NOMO-1 treated with DMSO at 0.1 percent for 48 hours (cell line): ENCODE data around the gene PCED1A.

Experiments used
- DNase-seq: peaks from one replicate; lab custom pipeline; 2025; ENCODE audit not compliant: unreplicated experiment; lab: John Stamatoyannopoulos, UW

Gene PCED1A, protein sequence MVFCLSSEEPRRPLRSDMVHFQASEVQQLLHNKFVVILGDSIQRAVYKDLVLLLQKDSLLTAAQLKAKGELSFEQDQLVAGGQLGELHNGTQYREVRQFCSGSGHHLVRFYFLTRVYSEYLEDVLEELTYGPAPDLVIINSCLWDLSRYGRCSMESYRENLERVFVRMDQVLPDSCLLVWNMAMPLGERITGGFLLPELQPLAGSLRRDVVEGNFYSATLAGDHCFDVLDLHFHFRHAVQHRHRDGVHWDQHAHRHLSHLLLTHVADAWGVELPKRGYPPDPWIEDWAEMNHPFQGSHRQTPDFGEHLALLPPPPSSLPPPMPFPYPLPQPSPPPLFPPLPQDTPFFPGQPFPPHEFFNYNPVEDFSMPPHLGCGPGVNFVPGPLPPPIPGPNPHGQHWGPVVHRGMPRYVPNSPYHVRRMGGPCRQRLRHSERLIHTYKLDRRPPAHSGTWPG

DNA sequence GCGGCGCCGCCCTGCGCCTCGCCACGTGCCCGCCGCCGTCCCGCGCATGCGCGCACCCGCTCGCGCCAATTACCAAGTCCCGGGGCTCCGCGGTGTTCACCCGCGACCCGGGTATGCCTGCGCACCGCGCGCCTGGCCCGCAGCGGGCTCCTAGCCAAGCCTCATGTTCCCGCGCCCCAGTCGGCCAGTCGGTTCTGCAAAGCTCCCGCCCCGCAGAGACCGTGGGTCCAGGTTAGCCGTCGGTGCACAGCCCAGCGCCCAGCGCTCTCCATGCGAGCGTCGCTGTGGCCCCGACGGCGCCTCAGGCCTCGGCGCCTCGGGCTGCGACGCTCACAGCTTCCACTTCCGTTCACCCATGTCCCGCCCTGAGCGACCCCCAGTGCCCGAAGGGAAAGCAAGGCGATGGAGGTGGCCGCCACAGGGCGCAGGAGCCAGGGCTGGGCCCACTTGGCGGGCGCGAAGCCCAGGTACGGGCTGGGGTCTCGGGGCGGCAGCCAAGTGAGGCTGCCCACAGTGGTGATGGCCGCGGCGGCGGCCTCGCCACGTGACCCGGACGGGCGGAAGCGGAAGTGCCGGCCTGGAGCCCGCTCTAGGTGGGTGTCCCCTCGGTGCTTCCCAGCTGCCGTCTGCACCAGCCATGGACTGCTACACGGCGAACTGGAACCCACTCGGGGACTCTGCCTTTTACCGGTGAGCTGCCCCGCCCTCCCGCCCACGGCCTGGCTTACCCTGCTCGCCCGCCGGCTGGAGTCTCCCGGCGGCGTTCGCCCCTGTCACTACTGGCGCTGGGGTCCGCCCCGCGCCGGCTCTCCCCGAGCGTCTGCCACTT lies at the start of gene PCED1A, which contains the start of gene VPS16:
PCED1A (minus strand) TSS at position 518 of the 829 bp plus-strand sequence. CDS start 743 bp downstream, outside the sequence.
VPS16 (plus strand) TSS at position 608 of the 829 bp plus-strand sequence; CDS start at position 638, 30 bp downstream.
- DNase-seq = peak; percentile 79

DNA sequence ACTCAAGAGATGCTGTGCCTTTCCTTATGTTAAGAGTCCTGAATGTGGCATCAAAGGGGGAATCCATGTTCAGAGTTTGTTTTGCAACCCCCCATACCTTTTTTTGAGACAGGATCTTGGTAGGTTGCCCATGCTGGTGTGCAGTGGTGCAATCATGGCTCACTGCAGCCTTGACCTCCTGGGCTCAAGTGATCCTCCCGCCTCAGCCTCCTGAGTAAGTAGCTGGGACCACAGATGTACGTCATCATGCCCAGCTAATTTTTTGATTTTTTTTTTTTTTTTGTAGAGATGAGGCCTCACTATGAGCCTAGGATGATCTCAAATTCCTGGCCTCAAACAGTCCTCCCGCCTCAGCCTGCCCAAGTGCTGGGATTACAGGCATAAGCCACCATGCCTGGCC lies 49.3 kb upstream of the PCED1A start:
- no peak for DNase-seq

DNA sequence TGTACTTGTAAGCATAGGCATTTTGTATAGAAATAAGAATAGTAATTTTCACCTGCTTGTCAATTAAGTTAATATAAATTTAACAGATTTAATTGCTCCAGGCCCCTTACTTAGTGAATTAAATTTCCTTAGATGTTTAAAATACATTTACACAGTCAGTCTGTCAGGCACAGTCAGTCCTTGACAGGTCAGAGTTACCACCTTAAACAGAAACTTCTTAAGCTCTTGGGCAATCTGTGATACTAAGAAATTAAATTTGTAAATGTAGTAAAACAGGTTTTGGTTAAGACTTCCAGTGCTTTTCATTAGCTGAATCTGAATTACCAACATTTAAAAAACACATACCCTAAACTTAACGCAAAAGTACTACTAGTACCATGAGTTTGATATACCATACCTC lies 48.8 kb upstream of the PCED1A start:
- no peak for DNase-seq

DNA sequence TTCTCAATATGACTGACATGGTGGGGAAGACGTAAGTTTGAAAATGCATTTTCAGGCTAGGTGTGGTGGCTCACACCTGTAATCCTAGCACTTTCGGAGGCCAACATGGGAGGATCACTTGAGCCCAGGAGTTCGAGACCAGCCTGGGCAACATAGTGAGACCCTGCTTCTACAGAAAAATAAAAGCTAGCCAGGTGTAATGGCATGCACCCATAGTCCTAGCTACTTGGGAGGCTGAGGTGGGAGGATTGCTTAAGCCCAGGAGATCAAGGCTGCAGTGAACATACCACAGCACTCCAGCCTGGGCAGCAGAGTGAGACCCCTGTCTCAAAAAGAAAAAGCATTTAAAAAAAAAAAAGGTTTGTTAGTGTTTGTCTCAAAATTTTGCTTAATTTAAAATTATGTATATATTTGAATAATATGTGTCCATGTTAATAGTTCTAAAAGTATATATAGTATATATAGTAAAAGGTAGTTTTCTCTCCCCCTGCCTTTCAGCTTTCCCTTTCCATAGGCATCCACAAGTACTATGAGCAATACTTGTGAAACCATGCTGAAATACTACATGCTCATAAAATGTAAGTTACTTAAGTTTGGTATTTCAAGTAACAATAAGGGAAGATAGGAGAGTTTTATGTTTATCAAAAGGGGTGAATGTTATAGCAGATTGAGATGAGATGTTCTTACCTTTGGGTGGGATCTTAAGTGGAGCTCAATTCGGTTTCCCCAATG lies 47.9 kb upstream of the PCED1A start:
- no peak for DNase-seq

DNA sequence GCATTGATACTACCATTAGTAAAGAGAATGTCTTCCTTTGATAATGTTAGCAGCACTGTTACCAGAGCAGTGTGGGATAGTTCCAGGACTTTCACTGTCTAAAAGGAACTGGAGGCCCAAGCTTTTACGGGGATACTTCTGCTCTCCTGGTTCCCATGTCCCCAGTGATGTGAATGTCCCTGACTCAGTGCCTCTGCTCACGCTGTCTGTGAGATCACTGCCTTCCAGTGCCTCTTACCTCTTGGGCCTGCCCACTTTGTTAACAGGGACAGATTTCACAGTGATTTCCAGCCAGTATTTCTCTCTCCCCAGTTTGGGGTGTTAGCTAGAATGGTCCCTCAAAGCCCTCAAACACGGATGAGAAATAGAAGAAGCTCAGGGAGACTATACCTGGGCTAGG lies 47.3 kb upstream of the PCED1A start:
- DNase-seq = no peak

DNA sequence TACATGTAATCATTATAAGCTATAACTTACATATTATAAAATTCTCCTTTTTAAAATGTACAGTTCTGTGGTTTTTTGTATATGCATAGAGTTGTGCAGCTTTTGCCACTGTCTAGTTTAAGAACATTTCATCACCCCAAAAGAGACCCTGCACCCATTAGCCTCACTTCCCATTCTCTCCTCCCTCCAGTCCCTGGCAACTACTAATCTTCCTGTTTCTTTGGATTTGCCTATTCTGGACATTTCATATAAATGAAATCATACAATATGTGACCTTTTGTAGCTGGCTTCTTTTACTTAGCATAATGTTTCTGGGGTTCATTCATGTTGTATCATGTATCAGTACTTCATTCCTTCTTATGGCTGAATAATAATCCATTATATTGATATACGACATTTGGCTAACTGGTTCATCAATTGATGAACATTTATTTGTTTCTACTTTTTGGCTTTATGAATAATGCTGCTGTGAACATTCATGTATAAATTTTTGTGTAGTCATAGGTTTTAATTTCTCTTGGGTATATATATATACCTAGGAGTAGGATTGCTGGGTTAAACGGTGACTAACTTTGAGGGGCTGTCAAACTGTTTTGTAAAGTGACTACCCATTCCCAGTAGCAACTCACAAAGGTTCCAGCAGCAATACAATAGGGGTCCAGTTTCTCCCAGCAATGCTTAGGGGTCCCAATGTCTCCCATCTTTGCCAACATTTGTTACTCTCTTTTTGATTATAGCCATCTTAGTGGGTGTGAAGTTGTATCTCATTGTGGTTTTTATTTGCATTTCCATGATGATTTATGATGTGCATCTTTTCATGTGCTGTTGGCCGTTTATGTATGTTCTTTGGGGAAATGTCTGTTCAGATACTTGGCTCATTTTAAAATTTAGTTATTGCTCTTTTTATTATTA lies 43.5 kb upstream of the PCED1A start:
- no peak for DNase-seq

DNA sequence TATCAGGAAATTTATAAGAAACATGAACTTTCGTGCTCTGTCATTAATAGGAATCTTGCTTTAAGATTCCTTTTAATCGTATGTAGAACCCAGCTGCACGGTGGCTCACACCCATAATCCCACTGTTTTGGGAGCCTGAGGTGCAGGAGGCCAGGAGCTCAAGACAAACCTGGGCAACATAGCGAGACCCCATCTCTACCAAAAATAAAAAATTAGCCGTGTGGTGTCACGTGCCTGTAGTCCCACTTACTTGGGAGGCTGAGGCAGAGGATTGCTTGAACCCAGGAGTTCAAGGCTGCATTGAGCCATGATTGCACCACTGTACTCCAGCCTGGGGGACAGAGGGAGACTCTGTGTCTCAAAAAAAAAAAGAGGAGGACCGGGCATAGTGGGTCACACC lies 40.2 kb upstream of the PCED1A start:
- no peak for DNase-seq

DNA sequence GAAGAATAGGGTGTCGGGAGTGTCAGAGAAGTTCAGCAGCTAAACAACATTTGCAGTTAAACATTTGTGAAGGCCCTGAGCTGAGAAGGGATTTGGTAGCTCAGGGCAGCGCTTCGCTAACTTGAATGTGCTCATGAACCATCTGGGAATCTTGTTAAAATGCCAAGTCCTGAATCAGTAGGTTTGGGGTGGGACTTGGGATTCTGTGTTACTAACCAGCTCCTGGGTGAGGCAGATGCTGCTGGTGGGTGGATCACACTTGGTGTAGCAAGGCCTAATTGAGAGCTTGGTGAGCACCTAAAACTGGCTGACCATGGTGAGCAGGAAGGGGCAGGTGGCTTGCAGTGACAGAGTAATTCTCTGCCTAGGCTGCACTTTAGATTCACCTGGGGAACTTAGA lies 38.7 kb upstream of the PCED1A start:
- no peak for DNase-seq

DNA sequence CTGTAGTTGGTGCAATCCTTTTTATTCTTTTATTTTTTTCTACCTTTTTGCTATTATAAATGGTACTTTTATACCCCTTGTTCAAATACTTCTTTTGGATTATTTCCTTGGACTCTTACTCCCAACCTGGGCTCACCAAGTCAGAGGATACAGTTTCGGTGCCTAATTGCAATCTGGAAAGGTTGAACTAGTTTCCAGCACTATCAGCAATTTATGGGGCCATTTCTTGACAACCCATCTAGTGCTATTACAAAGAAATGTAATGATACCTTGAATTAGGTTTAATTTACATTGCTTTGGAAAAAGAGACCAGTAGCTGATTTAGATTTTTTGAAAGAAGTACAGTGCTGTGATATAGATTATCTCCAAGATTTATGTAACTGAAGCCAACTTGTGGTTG lies 38.1 kb upstream of the PCED1A start:
- no peak for DNase-seq

DNA sequence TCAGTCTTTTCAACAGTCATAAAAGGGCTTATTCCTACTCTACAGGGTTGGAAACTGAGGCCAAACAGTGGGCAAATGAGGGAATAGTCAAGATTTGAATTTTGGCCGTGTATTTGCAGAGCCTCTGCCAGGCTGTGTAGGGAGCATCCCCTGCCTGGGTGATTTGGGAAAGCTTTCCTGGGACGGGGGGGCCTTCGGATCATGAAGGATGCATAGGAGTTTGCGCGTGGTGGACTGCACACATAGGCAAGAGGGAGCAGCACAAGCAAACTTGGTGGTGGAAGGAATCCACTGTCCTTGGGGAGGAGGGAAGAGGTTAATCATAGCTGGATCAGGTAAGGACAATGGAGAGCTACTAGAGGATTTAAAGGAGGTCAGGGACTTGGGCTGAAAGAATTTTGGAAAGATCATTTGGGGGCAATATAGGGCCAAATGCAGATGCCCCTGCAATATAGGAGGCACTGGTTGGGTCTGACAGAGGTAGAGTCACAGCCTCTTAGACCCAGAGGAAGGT lies 35.3 kb upstream of the PCED1A start:
- DNase-seq = no peak

DNA sequence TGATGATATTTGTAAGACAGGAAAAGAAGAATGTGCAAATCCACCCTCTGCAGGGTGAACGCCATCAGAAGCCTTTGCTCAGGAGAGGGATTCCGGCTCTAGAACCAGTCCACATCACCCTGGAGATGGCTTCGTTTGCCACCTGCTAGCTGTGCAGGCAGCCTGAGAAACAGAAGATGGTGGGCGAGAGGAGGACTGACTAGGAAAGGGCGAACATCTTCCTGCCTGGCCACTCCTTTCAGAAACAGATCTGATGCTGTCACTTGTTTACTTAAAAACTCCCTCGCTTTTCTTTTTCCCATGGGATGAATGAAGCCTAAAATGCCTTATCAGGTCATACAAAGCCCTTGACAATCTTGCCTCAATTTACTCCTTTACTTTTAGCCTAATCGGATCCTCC lies 34.0 kb upstream of the PCED1A start:
- no peak for DNase-seq

DNA sequence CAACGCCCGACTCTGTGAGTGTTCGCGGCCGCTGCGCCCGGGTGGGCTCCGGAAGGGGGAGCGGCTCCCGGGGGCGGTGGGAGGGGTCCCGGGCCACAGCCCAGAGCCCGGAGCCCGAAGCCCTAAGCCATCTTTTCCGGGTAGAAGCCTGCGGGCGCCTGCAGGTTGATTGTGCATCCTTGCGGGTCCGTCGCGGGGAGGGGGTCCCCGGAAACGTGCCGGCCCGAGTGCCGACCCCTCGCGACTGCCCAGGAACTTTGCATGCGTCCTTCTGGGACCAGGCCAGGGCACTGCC lies 33.2 kb upstream of the PCED1A start:
- DNase-seq = no peak

DNA sequence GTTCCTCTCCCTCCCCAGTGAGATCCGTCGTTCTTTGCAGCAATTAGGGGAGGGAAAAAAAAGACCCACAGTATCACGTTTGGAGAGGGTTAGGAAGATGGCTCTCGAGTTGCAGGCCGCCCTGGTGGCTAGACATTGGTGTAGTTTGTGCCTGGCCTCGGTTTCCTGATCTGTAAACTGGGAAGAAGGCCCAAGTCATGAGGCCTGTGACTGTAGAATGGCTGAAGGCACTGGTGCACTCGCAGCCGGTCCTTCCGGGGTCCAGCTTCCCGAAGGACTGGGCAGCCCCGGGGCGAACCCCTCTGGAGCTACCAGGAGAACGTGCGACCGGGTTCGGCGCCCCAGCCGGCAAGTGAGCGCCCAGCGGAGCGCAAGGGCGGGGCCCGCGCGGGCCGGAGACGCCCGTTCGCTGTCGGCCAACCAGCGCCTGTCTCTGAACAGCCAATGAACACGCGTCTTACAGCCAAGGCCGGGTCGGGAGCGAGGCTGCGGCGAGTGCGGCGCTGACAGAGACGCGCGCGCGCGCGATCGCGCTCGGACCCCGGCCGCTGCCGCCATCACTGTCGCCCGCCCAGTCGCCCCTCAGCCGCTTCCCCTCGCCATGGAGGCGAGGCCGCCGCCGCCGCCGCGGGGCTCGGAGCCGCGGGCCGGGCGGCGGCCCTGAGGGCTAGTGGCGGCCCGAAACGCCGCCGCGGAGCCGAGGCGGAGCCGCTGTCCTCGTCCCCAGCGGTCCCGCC lies 32.7 kb upstream of the PCED1A start, which contains the start of gene PTPRA:
PTPRA (plus strand) TSS at position 472 of the 737 bp plus-strand sequence. CDS start 90,797 bp downstream, outside the sequence.
- peak; percentile 80 for DNase-seq

DNA sequence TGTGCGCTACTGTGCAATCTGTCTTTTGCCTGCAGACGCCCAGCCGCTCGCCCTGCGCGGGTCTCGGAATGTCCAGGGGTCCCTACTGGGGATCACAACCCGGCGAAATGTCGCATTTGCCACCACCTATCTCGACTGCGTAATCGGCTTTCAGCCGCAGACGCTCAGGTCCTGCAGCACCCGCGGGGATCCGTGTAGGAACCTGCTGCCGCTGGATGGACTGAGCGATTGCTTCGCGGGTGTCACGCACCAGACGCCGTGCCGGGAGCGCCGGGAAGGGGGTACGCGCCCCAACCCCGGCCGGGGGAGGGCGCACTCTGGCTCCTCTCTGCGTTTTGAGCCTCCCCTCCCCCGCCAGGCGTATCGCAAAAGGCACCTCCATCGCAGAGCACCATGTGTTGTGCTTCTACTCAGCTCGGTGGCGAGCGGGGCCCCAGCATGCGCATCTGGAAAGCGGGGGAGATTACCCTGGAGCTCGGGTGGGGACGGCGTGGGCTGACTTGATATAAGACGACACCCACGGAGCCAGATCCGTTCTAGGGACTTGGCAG lies 32.1 kb upstream of the PCED1A start:
- peak; percentile 44 for DNase-seq

DNA sequence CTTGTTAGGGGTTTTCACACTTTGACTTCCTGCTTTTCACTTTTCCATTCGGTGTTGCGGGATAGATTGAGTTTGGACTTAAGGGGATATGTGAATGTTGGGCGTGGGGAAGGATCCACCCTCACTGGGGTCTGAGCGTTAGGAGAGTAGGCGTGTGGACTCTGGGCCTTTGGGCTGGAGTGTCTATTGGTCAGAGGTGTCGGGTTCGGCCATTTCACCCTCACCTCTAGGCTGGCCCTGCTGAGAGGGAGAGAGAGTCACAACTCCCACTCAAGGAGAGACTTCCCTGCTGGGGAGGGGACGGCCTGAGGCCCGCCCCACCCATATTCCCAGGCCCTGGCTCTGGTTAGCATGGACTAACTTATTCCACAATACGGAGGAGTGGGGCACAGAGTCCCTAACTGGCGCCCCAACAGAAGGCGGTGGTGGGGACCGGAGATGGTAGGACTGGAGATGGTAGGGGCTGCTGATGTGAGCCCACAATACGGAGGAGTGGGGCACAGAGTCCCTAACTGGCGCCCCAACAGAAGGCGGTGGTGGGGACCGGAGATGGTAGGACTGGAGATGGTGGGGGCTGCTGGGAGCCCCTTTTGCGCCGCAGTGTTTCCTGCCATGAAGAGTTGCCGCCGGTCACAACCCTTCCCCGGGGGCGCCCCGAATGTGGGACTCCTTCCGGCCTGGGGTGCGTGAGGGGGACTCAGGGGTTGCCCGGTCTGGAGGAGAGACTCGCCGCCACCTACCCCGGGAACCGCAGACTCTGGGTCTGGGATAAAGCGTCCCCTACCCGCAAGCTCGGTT lies 31.4 kb upstream of the PCED1A start:
- DNase-seq = no peak

DNA sequence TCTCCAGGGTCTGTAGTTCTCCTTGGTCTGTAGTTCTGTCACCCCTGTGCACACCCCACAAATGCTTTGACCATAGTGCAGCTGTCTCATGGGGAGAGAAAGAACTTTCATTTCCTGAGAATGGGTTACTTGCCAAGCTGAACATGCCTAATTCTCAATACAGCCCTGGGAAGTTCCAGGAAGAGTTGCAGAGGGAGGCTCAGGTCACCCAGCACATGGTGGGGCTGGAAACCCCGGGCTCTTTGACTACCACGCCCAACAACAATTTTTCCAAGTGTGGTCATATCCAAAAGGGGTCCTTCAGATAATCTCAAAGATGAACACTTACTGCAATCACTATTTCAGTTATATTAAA lies 30.6 kb upstream of the PCED1A start:
- DNase-seq = no peak

DNA sequence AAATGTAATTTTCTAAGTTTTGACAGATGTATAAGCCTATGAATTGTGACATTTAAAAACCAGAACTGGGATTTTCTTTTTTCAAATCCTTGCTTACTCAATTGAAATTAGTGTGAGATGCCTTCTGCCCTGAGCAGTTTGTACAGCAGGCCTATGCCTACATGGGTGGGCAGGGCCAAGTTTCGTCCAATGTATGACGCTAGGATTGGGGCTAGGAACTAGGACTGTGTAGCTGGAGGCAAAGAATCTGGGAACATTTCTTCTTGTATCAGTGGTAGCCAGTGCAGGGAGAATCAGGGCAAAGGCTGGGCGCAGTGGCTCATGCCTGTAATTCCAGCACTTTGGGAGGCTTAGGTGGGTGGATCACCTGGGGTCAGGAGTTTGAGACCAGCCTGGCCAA lies 28.9 kb upstream of the PCED1A start:
- no peak for DNase-seq

DNA sequence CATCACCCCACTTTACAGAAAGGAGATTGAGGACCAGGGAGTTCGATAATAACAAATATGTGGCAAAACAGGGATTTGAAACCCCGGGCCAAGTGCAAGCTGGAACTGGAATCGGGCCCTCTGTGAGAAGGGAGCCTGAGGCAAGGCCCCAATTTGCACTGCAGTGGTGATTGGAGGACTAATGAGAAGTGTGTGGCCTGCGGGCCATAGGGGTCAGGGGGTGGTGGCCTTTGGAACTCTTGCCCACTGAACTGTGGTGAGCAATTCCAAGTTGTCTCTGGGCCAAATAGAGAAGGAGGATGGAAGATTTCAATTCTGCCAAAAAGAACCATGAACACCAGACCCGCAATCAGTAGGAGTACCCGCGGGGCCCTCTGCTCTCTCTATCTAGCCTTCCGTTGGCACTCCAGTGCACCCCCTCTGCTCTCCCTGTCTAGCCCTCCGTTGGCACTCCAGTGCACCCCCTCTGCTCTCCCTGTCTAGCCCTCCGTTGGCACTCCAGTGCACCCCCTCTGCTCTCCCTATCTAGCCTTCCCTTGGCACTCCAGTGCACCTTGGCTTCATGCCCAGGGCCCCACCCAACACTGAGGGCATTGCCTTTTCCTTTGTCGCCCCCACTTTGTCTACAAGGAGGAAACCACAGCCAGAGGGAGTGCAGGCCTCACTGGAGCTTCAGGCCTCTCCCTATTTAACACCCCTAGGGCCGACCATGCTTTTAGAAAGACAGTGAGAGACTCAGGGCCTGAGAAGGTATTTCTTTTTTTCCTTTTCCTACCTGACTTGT lies 26.8 kb upstream of the PCED1A start:
- no peak for DNase-seq
